SK-N-SH (cell line): ENCODE results near the gene CFAP92.

ENCODE experiments used
- CTCF ChIP-seq: fragments of 200-600 bp; sonication (generic); IDR thresholded peaks from 2 replicates; pipeline ENCODE4 v1.6.1; 2017; ENCODE audit warnings: antibody characterized with exemption, mild to moderate bottlenecking, moderate library complexity
- EP300 ChIP-seq, 2 experiments: IDR thresholded peaks; 2 replicates each; pipeline versions ENCODE4 v1.4.0 to v1.6.1; 2012; ENCODE audit warnings: borderline replicate concordance in 1 of 2, low read depth in 1 of 2, low read length in 1 of 2
- MEF2A ChIP-seq: IDR thresholded peaks from 2 replicates; pipeline ENCODE4 v1.4.0; 2012; ENCODE audit warnings: low read depth, borderline replicate concordance
- TAF1 ChIP-seq: IDR thresholded peaks from 2 replicates; pipeline ENCODE4 v1.6.1; 2012; ENCODE audit warnings: low read depth, mild to moderate bottlenecking, low read length, moderate library complexity, borderline replicate concordance
- USF1 ChIP-seq: IDR thresholded peaks from 2 replicates; pipeline ENCODE4 v1.4.0; 2012; ENCODE audit warnings: low read depth, borderline replicate concordance
- YY1 ChIP-seq: IDR thresholded peaks from 2 replicates; pipeline ENCODE4 v1.4.0; 2012; ENCODE audit warnings: low read depth, mild to moderate bottlenecking
- TF ChIP-seq, protein P1 (sequence below): fragments of 150-350 bp; IDR thresholded peaks from 2 replicates; pipeline ENCODE4 v1.6.1; 2016; ENCODE audit warnings: mild to moderate bottlenecking, low read depth, low read length
- TF ChIP-seq, protein P2 (sequence below): fragments of 150-350 bp; IDR thresholded peaks from 2 replicates; pipeline ENCODE4 v1.6.1; 2017; ENCODE audit warnings: antibody characterized with exemption, low read length, low read depth, borderline replicate concordance

DNA sequence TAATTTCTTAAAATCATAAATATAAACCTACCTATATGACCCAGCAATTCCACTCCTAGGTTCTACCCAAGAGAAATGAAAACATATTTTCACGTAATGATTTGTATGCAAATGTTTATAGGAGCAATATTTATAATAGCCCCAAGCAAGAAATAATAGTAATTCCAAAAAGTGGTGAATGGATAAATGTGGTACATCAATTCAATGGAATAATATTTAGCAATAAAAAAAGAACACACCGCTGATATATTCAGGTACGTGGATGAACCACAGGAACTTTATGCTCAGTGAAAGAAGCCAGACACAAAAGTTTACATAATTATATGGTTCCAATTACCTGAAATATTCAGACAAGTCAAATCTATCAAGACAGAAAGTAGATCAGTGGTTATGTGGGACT is 64.5 kb downstream of the CFAP92 start:
- TF ChIP-seq TAF1 (no peak), CTCF (no peak), USF1 (no peak), MEF2A (no peak), YY1 (no peak), EP300 (IDR thresholded peaks at IDR 0.05; ENCODE audit: borderline replicate concordance in 1 of 2, low read depth in 1 of 2, low read length in 1 of 2) (no peak)
- TF ChIP-seq, protein P1, sequence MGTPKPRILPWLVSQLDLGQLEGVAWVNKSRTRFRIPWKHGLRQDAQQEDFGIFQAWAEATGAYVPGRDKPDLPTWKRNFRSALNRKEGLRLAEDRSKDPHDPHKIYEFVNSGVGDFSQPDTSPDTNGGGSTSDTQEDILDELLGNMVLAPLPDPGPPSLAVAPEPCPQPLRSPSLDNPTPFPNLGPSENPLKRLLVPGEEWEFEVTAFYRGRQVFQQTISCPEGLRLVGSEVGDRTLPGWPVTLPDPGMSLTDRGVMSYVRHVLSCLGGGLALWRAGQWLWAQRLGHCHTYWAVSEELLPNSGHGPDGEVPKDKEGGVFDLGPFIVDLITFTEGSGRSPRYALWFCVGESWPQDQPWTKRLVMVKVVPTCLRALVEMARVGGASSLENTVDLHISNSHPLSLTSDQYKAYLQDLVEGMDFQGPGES, result no peak
- TF ChIP-seq, protein P2, sequence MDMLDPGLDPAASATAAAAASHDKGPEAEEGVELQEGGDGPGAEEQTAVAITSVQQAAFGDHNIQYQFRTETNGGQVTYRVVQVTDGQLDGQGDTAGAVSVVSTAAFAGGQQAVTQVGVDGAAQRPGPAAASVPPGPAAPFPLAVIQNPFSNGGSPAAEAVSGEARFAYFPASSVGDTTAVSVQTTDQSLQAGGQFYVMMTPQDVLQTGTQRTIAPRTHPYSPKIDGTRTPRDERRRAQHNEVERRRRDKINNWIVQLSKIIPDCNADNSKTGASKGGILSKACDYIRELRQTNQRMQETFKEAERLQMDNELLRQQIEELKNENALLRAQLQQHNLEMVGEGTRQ, result no peak
